ENCODE data around the gene AP1S3.
"Not testable (repeated sequence)": the region's sequence is repeated elsewhere in the genome, so short reads cannot be mapped to it uniquely, and the experiment has no call there.

Gene AP1S3

DNA sequence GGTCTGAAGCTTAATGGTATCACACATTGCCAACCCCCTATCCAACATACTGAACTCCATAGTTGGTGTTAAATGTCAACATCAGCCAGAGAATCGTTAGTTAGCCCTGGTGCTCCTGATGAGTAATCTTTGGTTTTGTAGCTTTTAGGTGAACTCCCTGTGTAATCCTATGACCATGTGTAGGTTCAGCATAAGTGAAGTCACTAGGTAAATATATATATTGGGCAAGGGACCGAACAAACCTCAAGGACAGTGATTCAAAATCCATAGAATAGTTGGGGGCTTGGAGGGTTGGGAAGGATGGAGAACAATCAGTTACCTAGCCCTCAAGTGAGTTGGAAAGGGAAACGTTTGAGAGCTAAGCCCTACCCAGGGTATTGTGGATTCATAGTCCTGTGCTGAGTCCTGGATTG lies 16.0 kb upstream of the AP1S3 start:
- DNase-seq (ENCODE audit: low read depth in 3 of 3): no peak

DNA sequence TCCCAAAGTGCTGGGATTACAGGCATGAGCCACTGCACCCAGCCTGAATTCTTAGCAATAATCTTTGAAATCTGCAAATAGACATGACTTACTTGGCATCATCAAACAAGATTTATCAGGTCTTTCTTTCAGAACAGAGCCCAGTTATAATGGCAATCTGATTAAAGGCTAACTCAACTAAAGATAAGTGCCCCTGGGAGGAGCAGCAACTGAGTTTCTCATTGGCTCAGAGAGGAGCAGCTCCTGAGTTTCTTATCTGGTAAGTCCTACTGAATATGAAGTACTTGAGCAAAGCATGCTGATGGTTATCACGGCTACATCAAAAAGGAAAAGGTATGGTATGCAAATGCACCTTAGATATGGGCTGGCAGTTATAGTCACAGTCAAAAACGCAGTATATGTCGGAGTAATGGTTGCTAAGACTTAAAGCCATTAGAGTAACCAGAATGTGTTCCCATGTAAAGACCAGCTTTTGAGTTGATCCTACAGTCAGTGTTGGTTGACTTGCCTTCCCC lies 15.0 kb upstream of the AP1S3 start:
- DNase-seq (ENCODE audit: low read depth in 3 of 3): no peak

DNA sequence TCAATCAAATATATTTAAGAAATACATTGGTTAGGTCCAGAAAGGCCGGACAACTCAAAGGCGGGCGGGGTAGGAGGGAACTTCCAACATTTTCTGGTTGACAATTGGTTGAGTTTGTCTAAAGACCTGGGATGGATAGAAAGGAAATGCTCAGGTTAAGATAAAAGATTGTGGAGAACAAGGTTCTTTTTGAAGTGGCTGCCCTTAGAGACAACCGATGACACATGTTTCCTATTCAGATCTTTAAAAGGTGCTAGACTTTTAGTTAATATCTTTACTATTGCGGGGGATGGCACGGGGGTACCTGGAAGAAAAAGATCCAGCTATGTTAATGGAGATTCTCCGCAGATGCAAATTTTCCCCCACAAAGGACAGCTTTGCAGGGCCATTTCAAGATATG lies 10.0 kb upstream of the AP1S3 start:
- DNase-seq (ENCODE audit: low read depth in 3 of 3): no peak

DNA sequence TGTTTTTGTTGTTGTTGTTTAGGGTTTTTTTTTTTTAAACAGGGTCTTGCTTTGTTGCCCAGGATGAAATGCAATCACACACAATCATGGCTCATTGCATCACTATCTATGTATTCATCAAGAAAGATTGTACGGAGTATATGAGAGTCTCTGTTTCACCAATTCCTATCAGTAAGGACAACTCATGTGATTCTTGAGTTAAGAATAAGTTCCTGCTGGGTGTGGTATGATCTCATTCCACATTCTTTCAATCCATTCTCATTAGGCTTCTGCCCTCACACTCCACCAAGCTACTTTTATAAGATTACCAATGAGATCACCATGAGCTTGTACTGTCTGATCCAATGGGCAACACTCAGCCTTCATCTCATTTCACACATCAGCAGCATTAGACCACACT lies 9.1 kb upstream of the AP1S3 start:
- DNase-seq (ENCODE audit: low read depth in 3 of 3): no peak

DNA sequence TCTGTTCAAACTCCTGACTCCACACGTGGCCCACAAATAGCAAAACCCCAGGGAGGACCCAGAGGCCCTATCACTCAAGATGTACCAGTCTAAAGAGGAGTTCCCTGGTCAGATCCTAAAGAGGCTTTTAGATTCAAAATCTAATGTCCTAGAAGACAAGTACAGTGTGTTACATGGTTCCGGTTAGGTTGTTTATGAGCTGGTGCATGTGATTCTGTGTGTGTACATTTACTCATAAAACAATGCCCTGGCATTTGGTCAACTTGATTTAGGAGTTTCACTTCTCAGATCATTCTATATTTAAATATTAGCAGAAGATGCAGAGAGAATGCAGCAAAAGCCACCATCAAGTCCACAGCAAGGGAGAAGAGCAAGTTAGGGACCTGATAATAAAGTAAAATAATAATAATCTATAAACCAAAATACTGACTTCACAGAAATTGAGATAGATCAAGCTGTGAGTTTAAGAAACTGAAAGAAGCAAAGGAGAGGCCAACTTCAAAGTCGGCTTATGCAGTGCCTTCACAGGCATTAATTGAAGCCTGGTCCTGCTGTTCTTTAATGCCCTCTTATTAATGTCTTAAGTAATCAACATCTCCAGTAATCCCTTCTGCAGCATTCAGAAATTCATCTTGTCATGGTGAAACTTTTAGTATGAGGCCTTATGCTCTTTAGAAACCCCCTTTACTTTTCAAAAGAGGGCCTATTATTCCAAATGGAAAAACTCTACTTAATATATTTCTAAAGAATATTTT lies 4.2 kb upstream of the AP1S3 start:
- no peak for DNase-seq (ENCODE audit: low read depth in 3 of 3)

DNA sequence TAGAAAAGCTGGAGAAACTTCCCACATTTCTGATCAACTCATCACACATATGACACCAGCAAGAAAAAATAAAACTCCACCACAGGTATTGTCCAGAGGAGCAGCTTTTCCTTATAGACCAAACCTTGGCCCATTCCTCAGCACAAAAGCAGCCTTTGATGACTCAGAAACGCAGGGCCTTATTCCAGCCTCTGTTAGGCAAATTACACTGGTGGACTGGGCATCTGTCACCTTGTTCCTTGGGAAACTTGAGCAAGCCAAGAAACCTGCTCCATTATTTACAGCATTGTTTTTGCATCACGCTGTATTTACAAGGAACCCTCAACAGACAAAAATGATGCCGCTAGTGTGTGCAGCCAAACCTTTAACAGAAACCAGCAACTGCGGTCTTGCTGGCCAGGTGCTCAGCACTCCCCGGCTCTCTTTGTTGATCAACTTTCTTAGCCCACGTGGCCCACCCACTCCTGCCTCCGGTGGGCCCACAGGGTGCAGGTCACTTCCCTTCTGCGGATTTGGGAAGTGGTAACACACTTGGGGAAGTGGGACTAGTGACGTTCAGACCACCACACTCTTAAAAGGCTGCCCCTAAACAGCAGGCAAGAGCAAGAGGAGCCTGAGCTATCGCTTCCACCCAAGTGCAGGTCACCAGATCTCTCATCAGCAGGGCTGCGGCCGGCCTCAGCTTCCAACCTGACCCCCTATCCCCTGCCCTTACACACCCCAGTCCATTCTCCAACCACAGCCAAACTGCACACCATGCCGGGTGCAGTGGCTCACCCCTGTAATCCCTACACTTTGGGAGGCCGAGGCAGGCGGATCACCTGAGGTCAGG lies 1.5 kb downstream of the AP1S3 start:
- DNase-seq (ENCODE audit: low read depth in 3 of 3): no peak

DNA sequence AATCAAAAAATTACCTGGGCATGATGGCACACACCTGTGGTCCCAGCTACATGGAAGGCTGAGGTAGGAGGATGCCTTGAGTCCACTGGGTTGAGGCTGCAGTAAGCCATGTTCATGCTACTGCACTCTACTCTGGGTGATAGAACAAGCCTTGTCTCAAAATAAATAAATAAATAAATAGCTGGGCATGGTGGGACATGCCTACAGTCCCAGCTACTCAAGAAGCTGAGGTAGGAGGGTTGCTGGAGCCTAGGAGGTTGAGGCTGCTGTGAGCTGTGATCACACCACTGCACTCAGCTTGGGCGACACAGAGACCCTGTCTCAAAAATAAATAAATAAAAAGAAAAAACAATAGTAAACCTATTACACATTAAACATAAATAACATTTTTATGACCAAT lies 3.0 kb downstream of the AP1S3 start:
- DNase-seq (ENCODE audit: low read depth in 3 of 3): no peak

DNA sequence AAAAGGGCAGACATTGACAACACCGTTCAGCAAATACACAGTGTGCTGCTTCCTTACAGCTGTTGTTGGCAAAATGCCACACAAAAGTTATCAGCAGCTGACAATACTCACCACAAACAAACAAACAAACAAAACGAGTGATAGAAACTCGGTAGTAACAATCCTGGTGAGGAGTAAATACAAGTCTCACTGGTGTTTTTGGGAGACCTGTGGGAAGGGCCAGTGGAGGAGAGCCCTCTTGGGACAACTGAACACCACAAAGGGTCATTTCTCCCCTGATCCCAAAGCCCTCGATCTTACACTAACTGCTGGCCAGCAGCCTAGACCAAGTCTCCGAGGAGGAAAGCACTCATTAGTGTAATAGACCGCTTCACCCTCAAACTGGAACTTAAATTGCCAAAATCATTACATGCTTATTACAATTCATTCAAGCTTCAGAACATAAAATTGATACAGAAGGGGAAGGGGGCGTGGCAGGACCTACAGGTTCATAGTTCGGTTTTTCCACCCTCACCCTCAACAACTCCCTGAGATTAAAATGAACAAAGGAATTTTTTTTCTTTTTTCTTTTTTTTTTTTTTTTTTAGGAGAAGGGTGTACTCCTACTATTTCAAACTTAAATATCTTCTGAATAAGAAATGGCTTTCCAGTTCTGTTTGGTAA lies 5.0 kb downstream of the AP1S3 start:
- DNase-seq (ENCODE audit: low read depth in 3 of 3): no peak

DNA sequence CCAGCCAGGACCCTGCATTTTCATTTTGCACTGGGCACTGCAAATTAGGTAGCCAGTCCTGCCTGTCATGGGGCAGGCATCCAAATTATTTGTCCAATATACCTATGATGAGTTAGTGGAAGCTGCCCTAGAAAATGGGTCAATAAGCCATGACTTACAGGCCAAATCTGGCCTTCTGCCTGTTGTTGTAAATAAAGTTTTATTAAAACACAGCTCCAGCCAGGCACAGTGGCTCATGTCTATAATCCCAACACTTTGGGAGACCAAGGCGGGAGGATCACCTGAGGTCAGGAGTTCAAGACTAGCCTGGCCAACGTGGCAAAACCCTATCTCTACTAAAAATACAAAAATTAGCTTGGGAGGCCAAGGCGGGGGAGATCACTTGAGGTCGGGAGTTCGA lies 8.3 kb downstream of the AP1S3 start:
- no peak for DNase-seq (ENCODE audit: low read depth in 3 of 3)

DNA sequence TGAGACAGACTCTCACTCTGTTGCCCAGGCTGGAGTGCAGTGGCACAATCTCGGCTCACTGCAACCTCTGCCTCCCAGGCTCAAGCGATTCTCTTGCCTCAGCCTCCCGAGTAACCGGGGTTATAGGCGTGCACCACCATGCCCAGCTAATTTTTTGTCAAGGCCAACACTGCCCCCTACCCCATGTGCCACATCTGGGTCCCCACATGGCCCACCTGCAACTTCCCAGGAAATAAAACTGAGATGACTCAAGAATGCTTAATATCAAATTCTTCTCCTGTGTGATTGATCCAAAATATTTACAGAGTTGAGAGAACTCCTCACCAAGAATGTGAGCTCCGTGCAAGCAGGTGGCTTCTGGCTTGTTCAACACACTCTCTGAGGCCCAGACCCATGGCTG lies 9.1 kb downstream of the AP1S3 start:
- no peak for DNase-seq (ENCODE audit: low read depth in 3 of 3)

DNA sequence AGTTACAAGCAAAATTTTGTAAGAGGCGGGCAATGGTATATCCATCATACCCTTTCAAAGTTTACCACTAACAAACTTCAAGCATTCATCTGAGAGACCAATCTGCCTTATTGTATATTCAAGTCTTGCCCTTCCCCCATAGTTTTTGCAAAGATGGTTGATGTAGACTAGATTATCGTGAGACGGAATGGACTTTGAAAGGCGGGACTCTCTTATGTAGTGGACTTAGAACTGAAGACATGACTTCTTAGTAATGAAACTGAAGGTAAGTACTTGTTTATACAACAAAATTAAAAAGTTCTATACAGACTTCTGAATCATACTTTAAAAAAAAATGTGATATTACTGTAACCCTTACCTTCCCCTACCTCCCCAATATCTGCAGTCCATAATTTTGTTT lies 10.4 kb downstream of the AP1S3 start:
- no peak for DNase-seq (ENCODE audit: low read depth in 3 of 3)

DNA sequence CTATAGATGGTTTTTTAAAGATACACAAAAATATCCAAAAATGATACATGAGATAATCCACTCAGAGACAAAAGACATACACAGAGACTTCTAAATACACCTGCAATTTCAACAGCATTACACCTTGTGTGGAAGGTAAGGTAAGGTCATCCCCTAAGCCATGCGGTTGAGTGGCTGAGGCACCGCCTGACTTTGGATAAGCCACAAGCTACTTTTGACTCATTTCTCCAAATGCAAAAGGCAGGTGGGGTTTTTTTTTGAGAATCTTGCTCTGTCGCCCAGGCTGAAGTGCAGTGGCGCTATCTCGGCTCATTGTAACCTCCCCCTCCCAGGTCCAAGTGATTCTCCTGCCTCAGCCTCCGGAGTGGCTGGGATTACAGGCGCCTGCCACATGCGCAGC lies 13.1 kb downstream of the AP1S3 start:
- DNase-seq (ENCODE audit: low read depth in 3 of 3): no peak

DNA sequence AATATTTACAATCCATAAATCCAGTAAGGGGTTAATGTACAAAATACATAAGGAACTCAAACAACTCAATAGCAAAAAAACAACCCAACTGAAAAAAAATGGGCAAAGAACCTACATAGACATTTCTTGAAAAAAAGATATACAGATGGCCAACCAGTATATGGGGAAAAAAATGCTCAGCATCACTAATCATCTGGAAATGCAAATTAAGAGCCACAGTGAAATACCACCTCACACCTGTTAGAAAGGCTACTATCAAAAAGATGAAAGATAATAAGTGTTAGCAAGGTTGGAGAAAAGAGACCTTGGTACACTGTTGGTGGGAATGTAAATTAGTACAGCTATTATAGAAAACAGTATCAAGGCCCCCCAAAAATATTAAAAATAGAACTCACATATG lies 14.6 kb downstream of the AP1S3 start:
- DNase-seq (ENCODE audit: low read depth in 3 of 3): no peak

DNA sequence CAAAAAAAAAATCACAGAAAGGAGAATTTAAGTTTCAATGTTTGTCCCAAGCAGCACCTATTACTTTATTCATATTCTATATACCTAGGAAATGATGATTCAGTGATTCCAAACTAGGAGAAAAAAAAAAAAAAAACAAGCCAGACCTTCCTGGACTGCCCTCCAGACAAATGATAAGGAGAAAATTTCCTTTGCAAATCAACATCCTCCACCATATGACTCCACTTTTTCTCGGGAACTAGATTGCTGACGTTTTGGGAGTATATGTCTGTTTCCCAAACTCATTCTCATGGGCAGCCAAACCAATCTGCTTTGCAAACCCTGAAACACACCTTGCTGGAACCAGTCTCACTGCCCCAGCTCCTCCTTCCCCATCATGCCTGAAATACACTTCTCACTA lies 16.8 kb downstream of the AP1S3 start:
- DNase-seq (ENCODE audit: low read depth in 3 of 3): no peak

DNA sequence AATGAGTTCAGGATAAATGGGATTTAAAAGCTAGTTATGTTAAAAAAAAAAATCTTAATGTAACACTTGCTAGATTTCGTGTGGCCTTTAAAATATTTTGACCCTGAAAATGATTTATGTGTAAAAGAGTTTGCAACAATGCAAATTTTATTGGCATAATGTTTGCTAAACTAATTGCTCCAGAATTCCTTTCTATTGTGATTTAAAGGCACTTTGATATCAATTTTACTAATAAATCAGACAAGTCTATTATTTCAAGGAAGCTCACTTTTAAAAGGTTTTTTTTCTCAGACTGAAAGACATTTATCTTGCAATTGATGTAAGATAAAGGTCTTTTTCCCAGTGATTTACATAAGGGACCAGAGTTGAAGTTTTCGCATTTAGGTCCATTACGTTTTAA lies 17.5 kb downstream of the AP1S3 start:
- DNase-seq (ENCODE audit: low read depth in 3 of 3): no peak

DNA sequence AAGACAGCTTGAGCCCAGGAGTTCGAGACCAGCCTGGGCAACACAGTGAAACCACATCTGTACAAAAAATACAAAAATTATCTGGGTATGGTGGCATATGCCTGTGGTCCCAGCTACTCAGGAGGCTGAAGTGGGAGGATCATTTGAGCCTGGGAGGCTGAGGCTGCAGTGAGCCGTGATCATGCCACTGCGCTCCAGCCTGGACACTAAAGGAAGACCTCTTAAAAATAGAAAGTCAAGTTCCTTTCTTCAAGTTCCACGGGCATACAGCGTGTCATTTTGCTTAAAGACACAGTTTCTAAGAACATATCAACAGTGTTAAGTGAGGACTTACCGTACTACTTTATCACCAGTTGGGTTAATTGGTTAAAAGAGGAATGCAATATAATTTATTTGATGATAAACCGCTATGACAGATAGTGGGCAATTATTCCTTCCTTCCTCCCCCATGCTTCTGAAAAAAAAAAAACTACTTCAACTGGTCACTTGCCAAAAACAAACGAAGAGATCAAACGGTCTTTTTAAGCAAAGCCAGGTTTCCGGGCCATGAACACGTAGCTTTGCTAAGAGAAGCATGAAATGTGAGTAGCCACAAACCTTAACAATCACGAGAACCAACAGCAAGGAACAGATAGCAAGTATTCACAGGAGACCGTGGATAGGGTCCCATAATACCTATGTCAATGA lies 21.4 kb downstream of the AP1S3 start:
- DNase-seq (ENCODE audit: low read depth in 3 of 3): no peak

DNA sequence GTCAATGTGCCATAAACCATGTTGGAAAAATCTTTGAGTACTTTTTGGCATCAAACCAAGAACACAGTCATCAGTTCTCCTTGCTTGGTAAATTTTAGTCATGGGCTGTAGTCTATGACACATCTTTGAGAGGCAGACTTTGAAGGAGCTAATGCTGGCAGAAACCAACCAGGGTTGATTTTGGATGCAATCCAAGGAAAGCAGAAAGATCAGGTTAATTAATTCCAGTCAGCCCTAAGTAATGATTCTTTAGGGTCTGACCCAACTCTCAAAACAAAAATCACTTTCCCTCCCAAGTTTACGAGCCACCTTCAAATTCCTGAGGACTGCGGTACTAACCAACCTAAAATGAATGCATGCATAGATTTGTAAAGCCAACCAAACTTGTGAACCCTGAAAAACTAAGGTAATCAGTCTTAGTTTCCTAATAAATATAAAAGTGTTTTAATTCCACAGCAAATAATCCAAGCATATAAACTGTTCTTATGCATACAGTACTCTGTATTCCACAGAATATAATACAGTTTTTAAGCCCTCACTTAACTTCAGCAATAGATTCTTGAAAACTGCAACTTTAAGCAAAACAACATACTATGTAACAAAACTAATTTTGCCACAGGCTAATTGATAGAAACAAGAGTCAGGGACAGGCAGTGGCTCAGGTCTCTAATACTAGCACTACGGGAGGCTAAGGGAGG lies 22.0 kb downstream of the AP1S3 start:
- DNase-seq (ENCODE audit: low read depth in 3 of 3): no peak

DNA sequence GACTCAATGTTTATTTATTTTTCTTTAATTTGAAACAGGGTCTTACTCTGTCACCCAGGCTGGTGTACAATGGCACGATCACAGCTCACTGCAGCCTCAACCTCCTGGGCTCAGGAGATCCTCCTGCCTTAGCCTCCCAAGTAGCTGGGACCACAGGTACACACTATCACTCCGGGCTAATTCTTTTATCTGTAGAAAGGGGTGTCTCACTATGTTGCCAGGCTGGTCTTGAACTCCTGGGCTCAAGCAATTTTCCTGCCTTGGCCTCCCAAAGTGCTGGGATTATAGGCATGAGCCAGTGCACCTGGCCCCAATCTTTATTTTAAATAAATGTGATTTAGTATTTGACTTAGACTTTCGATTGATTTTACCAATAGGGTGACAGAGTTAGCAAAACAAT lies 22.6 kb downstream of the AP1S3 start:
- not testable (repeated sequence) for DNase-seq (ENCODE audit: low read depth in 3 of 3)

DNA sequence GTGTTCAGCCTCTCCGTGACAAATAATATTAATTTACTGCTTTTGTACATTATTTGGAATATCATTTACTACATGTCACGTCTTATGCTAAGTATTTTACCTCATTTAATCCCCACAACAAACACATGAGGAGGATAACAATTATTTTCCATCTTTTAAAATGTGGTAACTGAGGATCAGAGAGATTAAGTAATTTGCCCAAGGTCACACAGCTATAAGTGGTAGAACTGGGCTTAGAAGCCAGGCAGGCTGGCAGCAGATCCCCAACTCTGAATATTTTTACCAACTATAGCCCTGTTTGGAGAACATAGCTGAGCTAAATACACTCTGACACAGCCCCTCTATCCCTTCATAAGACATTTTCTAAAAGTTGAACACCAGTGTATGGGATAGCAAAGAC lies 24.1 kb downstream of the AP1S3 start:
- no peak for DNase-seq (ENCODE audit: low read depth in 3 of 3)

DNA sequence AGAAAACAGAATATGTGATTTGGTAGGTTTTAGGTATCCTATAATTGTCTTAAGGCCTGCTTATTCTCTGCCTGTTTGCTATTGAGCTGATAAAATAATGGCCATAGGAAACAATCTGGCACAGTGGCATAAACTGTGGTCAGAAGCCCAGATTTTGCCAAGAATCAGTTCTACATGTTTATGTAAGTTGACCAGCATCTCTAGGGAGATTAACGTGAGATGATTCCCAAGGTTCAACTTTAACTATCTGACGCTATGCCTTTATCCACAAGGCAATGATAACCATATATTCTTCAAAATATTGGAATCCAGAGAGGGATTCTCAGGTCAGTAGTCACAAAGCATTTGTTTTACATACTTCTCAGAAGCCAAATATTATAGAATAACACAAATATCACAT lies 25.6 kb downstream of the AP1S3 start:
- no peak for DNase-seq (ENCODE audit: low read depth in 3 of 3)

DNA sequence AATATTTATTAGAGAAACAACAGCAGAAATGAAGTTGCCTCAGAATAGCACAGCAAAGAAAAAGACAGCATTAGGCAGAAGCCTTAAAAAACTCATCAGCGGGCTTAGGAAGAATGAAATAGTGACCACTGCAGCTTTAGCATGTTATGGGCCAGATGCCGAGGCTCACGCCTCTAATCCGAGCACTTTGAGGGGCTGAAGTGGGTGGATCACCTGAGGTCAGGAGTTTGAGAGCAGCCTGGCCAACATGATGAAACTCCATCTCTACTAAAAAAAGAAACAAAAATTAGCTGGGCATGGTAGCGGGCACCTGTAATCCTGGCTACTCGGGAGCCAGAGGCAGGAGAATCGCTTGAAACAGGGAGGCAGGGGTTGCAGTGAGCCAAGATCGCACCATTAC lies 32.4 kb downstream of the AP1S3 start:
- no peak for DNase-seq (ENCODE audit: low read depth in 3 of 3)
